Testis (tissue), 3 donors: ENCODE results near the gene PDK1. TPM values are rescaled to one million over a fixed set of nuclear protein-coding genes. Genes with fewer than 3 reads are reported as not detected.

Experiments used
- DNase-seq: peaks from one replicate; pipeline ENCODE4 v3.0.0-alpha.2; 2019
- H3K27ac ChIP-seq, 2 donors: fragments of 200-600 bp; sonication (generic); one replicate each; pipeline ENCODE4 v1.5.1; 2019
- H3K27me3 ChIP-seq: fragments of 200-600 bp; sonication (generic); one replicate; pipeline ENCODE4 v1.5.1; 2019
- H3K36me3 ChIP-seq: fragments of 200-600 bp; sonication (generic); one replicate; pipeline ENCODE4 v1.5.1; 2017; ENCODE audit warnings: low read depth; ENCODE audit errors: missing control alignments
- H3K4me1 ChIP-seq: fragments of 200-600 bp; sonication (generic); one replicate; pipeline ENCODE4 v1.5.1; 2019
- H3K4me3 ChIP-seq, 2 donors: fragments of 200-600 bp; sonication (generic); one replicate each; pipeline ENCODE4 v1.5.1; 2017 to 2019
- H3K9me3 ChIP-seq: fragments of 200-600 bp; sonication (generic); one replicate; pipeline ENCODE4 v1.5.1; 2017
- CTCF ChIP-seq, 3 experiments: fragments of 450-650 bp in 2 of 3; fragments of 200-600 bp in 1 of 3; sonication (generic) in 1 of 3; IDR thresholded peaks; one replicate each; pipeline ENCODE4 v1.5.1; 2016 to 2019; ENCODE audit warnings: antibody characterized with exemption in 3 of 3, mild to moderate bottlenecking in 2 of 3, moderate library complexity in 1 of 3
- POLR2A ChIP-seq: fragments of 450-650 bp; IDR thresholded peaks from one replicate; pipeline ENCODE4 v1.6.1; 2017; ENCODE audit warnings: antibody characterized with exemption, mild to moderate bottlenecking, moderate library complexity
- WGBS, 2 donors: methylation state at CpG; one replicate each; pipeline ENCODE4 v1.1.5; 2018; 5-methylcytosine and 5-hydroxymethylcytosine counted together
- intact Hi-C: fragments of 100-400 bp; cut with DNase I; formaldehyde crosslinking; loops from one replicate; pipeline ENCODE4 v1.15.1; 2023; ENCODE audit warnings: low total_unique reads
- polyA plus RNA-seq: library from polyadenylated mRNA; stranded (reverse); fragments of 350-450 nt; fragmentation: Illumina TruSeq; extraction: RNeasy Lipid Tissue Mini Kit (QIAGEN cat#74804); gene quantifications from one replicate; pipeline ENCODE4 v1.2.3, GENCODE V29; 2014; ENCODE audit warnings: low read depth, low replicate concordance; ENCODE audit not compliant: insufficient read depth
- total RNA-seq, 2 donors: library from RNA; depleted of rRNA; stranded (reverse); fragments of >200 nt; gene quantifications; one replicate each; pipeline ENCODE4 v1.2.3, GENCODE V29; 2016

PDK1 gene
- total and polyA plus RNA-seq, 3 donors from 2014 or later = 13.4 to 28.7 (median 18.7) TPM

DNA sequence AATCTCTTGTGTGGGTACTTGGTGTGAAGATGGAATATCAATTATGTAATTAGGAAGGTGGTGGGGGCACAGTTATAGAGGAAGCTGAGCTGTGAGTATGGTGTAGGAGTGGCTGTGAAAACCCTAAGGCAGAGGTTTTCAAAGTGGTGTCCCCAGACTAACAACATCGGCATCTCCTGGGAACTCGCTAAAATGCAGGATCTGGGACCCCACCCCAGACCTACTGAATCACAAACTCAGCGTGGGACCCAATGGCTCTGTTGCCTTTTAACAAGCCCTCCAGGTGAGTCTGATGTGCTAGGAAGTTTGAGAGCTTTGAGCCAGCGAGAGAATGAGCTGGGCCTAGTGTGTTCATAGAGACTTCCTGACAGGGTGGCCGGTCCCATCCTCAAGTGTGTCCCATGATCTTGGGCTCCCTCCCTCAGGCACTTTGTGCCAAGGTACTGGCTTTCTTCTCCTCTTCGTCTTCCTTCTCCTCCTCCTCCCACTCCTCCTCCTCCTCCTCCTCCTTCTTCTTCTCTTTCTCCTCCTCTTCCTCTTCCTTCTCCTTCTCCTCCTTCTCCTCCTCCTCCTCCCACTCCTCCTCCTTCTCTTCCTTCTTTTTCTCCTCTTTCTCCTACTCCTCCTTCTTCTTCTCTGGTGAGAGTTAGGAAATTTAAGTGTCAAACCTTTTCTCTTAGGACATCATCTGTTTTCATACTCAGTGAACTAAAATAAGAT is 86.6 kb downstream of the PDK1 start:
- intact Hi-C loops = no loop called here

DNA sequence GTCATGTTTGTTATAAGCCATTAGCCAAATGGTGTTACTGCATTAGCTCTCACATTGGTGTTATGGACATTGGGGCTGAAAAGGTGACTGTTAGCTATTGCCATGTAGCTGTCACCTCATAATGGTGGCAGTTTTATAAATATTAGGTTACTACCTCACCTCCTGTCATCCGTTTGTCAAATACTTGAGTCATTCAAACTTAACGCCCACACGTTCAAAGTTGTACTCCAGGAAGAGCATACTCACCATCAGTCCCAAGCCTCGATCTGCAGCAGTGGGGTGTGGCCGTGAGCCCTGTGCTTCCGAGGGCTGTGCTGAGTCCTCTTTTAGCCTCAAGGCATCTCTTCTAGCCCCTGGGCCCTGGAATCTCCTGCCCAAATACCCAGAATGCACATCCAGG is 87.3 kb downstream of the PDK1 start:
- no peak overlapping the region for H3K4me3 ChIP-seq
- no peaks in the 10 kb centered on the region for H3K9me3 ChIP-seq
- no peaks in the 10 kb centered on the region for H3K4me1 ChIP-seq
- H3K27me3 ChIP-seq = no peaks in the 10 kb centered on the region
- 84 to 87% methylated on average over 6 of the region's 6 CpGs for WGBS, 2 donors
- TF ChIP-seq CTCF (IDR thresholded peaks at IDR 0.05) (no peak), POLR2A (no peak)
- H3K27ac ChIP-seq = no peak overlapping the region
- DNase-seq = no peak
- intact Hi-C loops = no loop called here
- no peaks in the 10 kb centered on the region for H3K36me3 ChIP-seq

More for the DNA sequence above, 86.6 kb downstream of the PDK1 start:
- no peaks in the 10 kb centered on the region for H3K27me3 ChIP-seq
- DNase-seq = no peak
- no peak overlapping the region for H3K4me3 ChIP-seq
- no peaks in the 10 kb centered on the region for H3K9me3 ChIP-seq
- H3K4me1 ChIP-seq = no peaks in the 10 kb centered on the region
- 71 to 91% methylated on average over 6 of the region's 6 CpGs for WGBS, 2 donors
- TF ChIP-seq CTCF (IDR thresholded peaks at IDR 0.05) (no peak), POLR2A (no peak)
- no peak overlapping the region for H3K27ac ChIP-seq
- no peaks in the 10 kb centered on the region for H3K36me3 ChIP-seq

GRCh38 chr2:172647439-172647838 is 91.5 kb downstream of the PDK1 start:
- intact Hi-C loops = no loop called here
- no peak overlapping the region for H3K4me3 ChIP-seq
- no peaks in the 10 kb centered on the region for H3K36me3 ChIP-seq
- DNase-seq = no peak
- H3K4me1 ChIP-seq = no peaks in the 10 kb centered on the region
- 88 to 94% methylated on average over 1 of the region's 1 CpG for WGBS, 2 donors
- H3K9me3 ChIP-seq = no peaks in the 10 kb centered on the region
- no peak overlapping the region for H3K27ac ChIP-seq
- H3K27me3 ChIP-seq = no peaks in the 10 kb centered on the region
- no peak for TF ChIP-seq CTCF (IDR thresholded peaks at IDR 0.05)
- no peak for TF ChIP-seq POLR2A

DNA sequence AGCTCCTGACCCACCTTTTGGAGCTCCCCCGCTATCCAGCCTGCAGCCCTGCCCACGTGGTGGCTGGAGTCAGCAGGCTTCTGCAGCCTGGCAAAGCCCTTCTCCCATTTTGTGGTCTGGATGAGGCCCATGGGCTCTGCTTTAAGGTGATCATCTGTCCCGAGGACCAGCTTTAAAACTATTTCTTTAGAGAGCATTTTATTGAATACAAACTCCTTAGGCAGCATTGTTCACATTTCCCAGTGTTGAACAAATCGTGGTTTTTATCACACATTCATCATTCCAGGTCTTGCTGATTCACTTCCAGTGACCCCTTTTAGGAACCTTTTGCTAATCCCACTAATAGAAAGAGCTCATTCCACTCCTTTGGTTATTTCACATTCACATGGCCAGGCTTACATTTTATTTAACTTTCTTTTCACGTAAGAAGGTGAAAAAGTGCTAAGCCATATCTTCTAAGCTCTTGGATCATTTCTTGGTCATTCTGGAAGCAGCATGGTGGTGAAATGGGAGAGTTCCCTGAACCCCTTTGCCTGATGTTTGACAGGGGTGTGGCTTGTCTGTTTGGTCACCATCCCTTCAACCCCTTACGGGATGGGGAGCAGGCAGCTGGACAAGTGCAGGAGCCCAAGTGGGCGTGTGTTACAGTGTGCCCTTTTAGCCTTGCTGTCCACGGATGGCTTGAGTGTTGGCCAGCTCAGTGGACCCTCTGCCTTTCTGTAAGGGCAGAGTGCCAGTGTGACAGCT is 99.4 kb downstream of the PDK1 start:
- Histone ChIP-seq H3K36me3 (no peaks in the 10 kb centered on the region), H3K9me3 (no peaks in the 10 kb centered on the region), H3K27ac (no peak overlapping the region), H3K4me1 (no peaks in the 10 kb centered on the region), H3K27me3 (no peaks in the 10 kb centered on the region), H3K4me3 (no peak overlapping the region)
- intact Hi-C loops = no loop called here
- TF ChIP-seq CTCF (IDR thresholded peaks at IDR 0.05) (no peak), POLR2A (no peak)
- no peak for DNase-seq
- 85 to 88% methylated on average over 8 of the region's 8 CpGs for WGBS, 2 donors
